HG02678 (cell line): ENCODE measurements around the gene GP9.

Source experiments
- ATAC-seq: cut with Tn5 transposase; IDR thresholded peaks from one replicate; pipeline ENCODE4 v1.9.1; 2021; ENCODE audit warnings: mild to moderate bottlenecking, moderate library complexity; ENCODE audit not compliant: unreplicated experiment

Gene GP9

DNA sequence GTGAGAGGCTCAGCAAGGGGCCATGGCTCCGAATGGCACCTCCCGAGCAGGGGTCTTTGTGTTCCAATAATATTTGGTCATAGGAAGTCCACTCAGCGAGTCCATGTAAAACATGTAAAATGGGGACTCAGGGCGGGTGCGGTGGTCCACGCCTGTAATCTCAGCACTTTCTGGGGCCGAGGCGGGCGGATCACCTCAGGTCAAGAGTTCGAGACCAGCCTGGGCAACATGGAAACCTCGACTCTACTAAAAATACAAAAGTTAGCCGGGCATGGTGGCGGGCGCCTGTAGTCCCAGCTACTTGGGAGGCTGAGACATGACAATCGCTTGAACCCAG, 33.1 kb upstream of the GP9 start:
- ATAC-seq: no peak

DNA sequence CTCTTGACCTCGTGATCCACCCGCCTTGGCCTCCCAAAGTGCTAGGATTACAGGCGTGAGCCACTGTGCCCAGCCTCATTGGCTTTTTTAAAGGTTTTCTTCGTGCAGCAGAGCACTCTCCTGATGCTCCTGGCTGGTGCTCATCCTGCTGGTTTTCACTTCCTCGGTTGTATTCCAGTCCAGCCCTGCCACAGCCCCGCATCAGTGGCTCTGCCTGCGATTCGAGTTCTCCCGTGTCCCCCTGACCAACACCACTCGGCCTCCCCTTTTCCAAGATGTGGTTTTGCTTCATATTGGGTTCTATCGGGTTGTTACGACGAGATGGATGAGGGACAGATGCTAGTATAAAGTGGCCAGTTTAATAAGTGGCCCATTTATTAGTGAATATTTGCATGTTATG, 31.7 kb upstream of the GP9 start:
- no peak for ATAC-seq

DNA sequence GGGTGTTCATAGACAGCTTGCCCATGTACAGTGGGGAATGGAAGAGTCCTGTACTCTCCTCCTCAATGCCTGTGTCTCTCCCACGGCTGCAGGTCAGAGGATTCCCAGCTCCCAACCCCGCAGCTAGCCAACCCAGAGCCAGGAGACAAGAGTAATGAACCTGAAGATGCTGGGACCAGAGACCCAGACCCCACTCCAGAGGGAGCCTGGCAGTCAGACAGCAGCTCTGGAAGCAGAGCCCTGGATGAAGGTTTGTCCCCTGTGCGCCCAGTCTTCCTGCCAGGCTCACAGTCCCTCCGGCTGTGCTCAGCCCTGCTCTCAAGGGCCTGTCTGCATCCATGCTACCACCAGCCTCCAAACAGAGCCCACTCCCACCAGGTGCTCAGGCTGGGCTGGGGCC, 30.0 kb upstream of the GP9 start:
- no peak for ATAC-seq

DNA sequence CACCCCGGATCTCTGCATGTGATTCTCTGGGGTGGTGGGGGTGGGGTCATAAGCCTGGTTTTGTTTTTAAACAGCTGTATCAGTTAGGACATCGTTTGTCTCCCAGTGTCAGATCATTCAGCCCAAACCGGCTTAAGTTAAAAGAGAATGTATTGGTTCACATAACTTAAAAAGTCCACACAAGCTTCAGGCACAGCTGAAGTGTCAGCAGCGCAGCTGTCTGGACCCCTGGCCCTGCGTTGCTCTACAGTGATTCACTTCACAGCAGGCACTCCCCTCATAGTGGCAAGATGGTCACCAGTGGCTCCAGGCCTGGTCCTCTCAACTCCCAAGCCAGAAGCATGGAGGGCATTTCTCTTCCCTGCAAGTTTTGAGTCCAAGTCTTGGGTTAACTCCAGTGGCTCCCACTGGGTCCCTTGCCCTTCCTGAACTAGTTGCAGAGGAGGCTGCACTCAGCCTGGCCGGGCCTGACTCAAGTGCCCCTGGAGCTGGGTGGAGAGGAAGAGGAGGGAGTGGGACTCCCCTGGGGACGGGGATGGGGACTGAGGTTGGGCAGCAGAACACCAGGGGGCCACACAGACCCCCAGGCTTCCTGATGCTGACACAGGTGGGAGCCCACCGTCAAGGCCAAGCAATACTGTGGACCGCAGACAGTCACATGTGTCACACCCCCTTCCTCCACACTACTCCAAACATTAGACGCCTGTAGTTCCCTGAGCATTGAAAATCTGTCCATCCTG, 28.9 kb upstream of the GP9 start:
- no peak for ATAC-seq

DNA sequence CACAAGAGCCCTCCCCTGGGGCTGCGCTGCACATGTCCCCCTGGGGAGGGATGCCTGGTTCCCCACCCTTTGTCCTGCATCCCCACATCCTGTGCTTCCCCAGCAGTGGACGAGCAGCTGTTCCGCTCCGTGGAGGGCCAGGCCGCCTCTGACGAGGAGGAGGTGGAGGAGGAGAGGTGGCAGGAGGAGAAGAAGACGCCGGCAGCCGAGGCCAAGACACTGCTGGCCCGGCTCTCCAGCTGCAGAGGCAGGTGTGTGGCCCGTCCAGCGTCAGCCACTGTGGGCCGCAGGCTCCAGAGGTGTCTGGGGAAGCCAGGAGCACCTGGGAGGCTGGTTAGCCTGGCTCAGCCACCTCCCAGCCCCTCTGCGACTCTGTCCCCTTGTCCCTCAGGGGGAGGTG, 27.9 kb upstream of the GP9 start:
- no peak for ATAC-seq

DNA sequence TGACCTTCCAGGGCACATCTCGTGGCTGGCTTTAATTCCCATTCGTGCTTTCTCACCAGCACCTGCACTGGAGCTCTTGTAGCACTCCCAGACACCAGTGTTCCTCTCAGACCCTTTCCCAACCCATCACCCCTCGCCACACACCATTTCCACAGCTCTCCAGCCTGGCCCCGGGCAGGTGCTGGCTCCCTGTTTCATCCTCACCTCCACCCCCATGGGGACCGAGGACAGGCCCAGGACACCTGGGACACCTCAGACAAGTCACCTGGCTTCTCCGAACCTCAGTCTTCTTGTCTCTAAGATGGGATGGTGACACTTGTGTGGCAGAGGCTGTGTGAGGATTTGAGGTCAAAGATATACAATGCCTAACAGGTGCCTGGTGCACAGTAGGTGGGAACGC, 27.4 kb upstream of the GP9 start:
- ATAC-seq: no peak

DNA sequence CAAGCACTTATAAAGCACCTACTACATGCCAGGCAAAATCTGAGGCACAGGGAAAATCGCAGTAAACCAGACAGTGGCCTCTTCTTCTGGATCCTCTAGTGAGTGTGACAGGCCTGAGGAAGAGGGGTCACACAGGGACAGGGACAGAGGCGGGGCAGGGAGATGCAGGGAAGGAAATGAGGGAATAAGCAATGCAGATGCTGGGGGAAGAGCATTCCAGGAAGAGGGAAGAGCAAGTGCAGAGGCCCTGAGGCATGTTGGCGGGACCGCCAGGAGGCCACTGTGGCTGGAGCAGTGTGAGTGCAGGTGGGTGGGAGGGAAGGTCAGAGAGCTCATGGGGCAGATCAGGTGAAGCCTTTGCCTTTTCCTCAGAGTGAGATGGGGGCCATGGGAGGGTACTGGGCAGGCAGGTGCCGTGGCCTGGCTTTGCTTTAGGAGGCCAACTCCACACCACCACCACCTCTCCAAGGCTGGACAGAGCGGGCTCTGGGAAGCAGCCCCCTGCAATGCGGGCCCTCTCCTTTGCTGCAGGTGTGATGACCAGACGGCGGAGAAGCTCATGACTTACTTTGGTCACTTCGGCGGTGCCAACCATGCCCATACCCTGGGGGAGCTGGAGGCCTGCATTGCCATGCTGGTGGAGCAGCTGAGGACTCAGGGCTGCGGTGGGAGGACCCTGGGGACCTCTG, 26.8 kb upstream of the GP9 start:
- no peak for ATAC-seq

DNA sequence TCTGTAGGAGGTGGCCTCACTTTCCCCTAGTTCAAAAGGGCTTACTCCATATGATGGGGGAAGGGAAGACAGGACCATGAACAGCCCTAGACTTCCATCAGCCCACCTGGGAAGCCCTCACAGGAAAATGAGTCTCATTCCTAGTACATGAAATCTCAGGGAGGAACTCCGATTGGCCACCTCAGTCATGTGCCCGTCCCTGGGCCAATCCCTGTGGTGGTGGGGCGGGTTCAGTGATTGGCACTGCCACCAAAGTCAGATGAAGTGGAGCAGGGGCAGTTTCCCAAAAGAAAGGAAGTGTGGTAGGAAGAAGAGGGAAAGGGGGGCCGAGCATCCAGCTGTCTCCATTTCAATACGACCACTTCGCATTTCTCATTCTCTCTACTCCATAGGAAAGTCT, 25.9 kb upstream of the GP9 start:
- no peak for ATAC-seq

DNA sequence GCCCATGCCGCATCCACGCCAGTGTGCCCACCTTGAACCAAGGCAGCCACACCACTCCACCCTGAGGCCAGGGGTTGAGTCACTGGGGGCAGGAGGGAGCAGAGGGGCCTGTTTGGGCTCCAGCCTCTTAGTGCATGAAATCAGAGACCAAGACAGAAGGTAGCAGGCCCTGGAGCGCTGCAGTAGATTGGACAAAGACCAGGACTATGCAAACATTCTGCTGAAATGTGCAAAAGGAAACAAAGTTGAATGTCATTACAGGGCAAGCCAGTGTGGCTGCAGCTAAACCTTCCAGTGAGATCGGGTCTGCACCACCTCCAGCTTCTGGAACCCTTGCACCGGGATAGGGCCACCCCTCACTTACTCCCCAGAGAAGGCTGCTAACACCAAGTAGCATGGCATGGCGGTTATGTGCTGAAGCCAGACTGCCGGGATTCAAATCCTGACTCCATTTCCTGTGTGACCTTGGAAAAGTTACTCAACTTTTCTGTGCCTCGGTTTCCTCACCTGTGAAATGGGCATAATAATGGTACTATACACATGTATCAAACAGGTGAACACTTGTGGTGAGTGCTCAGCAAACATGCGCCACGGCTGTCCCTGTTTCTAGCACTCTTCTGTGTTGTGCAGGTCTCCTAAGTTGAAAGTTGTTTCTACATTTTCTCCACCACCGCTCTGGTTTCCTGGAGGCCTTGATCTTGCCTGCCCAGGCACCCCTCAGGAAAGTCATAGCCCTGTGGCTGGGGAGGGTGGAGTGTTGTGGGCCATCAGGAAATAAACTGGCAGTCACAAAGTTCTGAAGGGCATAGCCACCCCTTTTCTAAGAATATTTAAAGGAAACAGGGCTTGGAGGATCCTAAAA, 25.0 kb upstream of the GP9 start:
- no peak for ATAC-seq

DNA sequence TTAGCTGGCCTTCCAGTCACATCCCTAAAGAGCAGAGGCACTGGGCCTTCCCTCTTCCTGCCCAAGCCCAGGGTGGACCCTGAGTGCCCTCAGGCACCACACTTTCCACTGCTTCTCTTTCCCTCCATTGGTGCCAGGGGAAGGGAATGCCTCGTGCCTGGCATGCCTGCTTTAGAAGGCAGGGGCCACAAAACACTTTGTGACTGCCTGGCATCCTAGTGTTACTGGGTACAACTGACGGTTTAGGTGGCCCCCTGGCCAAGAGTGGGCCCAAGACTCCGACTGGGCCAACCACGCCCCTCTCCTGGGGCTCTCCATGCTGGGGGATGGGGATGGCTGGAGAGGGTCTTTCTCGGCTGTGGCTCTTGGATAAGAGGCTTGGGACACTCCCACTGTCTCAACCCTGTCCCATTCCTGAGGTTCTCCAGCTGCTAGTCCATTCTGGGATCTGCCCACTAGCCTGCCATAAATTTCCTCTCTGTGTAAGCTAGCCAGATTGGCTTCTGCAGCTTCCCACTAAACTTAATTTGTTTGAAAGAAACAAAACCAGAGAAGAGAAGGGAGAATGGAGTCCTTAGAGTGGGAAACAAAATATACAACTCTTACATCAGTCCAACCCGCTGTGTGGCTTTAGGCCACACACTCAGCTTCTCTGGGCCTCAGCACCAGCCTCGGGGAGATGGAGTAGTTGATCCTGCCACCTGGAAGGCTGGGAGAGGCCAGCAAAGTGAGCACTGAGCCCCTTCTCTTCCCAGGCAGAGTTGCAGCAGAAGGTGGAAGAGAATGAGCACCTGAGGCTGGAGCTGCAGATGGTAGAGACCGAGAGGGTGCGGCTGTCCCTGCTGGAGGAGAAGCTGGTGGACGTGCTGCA, 24.1 kb upstream of the GP9 start:
- ATAC-seq: no peak

DNA sequence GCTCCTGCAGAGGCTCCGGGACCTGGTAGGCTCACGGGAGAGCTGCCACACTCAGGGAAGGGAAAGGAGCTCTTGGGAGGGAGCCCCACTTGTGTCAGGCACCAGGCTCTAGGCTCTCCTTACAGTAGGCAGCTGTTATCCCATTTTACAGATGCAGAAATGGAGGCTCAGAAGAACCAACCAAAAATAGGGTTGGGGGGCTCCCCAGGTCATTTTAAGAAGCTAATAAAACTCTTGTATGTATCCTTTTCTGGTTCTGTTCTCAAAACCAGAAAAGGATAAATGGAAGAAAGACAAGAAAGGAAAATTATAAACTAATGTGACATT, 23.5 kb upstream of the GP9 start:
- no peak for ATAC-seq

DNA sequence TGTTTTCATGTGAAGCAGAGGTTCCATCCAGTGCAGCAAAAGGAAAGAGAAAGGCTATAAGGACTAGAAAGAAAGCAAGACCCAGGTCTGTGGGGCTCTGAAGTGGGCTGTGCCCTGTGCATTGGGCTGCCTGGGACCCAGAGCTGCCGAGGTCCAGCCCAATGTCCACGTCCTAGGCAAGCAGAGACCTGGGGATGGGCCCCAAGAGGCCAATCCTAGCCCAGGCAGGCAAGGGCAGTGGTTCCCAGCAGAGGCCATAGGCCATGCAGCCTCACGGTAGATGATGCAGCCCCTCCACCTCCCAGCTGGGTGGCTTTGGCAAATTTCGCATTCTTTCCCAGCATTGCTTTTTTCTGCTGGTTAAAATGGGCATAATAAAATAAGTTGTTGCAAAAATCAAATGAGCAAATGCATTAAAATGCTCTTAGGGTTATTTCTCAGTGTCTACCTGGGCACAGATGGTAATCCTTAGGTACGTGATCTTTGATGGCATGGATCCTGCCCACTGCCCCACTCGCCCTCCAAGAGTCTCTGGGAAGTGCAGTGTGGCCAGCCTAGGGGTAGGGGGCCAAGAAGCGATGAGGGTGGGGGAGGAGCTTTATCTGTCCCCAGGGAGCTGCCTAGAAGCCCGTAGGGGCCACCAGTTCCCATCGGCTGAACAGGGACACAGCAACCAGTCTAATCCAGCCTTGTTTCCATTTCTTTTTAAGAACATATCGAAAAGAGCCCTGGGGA, 22.3 kb upstream of the GP9 start:
- no peak for ATAC-seq

DNA sequence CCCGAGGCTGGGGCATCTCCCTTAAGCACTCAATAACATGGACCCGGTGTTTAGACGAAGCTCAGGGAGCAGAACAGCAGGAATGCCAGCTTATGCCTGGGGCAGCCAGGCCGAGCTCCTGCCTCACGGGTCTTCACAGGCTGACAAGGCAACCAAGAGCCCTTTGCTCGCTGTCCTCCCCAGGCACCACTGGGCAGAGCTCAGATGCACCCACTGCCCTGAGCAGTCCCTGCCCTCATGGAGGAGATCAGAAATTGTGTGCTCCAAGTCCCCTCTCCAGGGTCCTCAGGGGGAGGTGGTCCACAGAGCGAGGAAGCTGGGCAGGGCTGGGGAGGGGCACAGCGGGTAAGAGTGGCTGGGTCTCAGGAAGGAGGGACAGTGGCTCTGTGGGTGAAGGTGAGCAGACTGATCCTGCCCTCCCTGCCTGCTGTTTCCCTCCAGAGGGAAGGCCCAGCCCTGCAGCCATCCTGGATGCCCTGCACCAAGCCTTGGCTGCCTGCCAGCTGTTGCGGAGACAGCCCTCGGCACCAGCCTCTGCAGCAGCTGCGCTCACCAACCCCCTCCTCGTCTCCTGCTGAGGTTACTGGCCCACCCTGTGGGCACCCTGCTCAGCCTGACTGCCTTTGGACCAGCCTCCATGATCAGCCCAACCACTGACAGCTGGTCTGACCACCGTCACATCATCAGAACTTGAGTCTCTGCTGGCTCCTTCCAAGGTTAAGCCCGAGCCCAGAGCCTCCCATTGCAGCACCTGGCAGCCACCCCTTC, 21.1 kb upstream of the GP9 start:
- ATAC-seq: no peak

DNA sequence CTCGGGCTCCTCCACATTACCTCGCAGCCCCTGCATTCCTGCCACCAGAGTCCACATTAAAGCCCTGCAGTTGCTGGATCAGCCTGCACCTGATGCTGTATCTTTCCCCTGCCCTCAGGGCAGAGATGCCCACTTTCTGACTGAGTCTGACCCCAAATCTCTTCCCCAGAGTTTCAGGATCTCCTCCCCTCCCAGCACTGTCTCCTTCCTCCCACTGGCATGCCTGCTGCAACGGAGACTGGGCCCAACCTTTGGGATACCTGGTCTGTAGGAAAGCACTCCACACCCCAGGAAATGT, 20.6 kb upstream of the GP9 start:
- ATAC-seq: no peak

DNA sequence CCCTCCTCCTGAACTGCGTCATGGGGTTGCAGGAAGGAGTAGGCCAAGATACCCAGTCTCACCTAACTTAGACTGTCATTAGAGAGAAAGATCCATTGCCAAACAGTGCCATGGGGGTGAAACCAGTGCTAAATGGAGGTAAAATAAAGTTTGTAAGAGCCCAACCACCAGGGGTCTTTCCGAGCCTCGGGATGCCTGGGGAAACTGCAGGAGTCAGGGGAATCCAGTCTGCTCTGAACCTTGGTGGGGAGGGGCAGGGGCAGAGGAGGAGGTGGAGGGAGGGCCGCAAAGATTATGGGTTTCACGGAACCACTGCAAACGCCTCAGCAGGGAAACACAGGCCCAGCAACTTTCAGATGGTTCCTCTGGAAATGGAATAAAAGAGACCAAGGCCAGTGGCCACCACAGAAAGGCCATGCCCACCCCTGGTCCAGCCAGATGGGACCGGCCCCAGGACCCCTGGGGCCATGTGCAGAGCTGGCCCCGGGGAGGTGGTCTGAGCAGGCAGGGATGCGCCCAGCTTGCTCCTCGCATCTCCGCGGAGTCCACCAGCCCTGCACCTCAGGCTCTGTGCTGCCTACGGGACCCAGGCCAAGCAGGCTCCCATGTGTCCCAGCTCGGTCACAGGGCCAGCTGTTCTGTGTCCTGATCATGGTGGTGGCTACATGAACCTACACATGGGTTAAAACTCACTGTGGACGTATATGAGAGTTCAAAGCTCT, 19.8 kb upstream of the GP9 start:
- ATAC-seq: no peak

DNA sequence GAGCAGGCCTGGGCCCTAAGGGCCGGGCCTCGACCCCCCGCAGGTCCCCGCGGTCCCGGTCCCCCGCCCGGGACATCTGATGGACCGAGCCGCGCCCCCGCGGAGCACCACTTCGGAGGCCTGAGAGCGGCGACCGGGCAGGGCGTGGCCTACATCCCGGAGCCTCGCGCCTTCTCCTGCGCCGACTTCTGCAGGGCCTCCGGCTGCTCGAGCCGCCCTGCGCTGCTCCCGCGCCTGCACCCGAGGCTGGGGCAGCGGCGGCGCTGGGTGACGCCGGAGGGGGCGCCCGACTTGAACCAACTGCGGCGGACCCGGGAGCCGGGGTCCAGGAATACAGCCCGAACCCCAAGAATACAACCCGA, 14.9 kb upstream of the GP9 start:
- no peak for ATAC-seq

DNA sequence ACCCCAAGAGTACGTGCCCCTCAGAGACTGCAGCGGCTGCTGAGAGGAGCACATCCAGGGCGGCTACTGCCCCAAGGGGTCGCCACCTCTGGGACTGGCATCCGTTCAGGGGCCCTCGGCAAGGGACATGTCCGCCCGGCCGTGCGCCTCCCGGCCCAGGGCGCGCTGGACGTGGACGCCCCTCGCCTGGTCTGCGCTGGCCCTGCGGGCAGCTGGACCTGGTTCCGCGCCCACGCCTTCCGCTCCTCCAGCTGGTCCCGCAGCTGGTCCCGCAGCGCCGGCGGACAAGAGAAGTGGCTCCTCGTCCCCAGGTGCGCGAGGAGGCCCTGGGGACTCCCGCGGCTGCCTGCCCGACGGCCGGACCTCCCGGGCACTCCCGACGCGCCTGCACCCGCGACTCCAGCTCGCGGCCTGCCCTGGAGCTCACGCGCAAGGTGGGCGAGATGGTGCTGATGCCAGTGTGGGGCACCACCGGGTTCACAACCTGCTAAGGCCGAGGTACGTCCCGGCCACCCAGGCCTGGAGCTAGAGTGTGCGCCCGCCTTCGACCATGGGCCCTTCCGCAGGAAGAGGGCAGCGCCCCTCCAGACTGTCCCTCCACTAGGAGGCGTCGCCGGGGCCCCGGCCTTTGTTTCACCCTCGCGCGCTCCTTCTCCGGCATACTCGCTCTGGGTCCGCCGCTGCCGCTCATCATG, 14.4 kb upstream of the GP9 start:
- no peak for ATAC-seq

DNA sequence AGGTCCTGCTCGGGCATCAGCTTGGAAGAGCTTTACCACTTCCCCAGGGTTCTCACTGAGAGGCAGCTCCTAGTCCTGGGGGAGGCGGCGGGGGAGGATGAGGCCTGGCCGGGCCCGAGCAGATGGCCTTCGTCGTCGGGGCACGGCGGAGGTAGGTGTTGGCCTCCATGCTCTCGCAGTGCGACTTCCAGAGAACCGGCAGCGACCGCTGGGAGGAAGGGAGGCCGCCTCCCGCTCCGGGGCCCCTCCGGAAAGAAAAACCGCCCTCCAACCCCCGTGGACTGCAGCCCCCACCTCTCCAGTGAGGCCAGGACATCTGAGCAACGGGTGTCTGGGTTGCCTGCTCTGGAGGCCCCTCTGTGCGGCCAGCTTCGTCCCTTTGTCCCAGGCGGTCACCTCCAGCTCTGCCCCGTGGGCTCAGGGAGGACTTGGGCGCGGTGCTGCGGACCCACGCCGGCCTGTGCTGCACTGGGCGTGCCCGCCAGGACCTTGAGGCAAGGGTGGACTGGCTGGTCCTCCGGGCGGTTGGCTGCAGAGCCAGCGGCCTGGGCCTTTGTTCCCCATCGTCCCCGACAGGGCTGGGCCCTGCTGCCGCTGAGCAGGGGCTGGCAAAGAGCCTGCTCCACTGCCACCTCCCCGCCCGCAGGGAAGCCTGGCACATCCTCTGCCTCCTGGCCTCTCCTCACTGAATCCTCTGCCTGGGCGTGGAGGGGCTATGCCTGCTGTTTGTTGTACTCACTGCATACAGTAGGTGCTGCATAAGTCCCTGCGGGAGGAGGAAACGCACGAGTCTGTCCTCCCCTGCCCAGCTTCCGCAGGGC, 13.6 kb upstream of the GP9 start:
- no peak for ATAC-seq
